Muscle layer of colon (tissue), 2 donors: Measurements from ENCODE around the gene NOS3.

Experiments used
- H3K27ac ChIP-seq: one replicate; pipeline ENCODE4 v1.7.0; 2013; ENCODE audit warnings: low read depth, mild to moderate bottlenecking, low read length, moderate library complexity
- H3K27me3 ChIP-seq, 2 donors: one replicate each; pipeline ENCODE4 v1.7.0; 2013; ENCODE audit warnings: low read length in 2 of 2, mild to moderate bottlenecking in 2 of 2; ENCODE audit not compliant: insufficient read depth in 2 of 2, control insufficient read depth in 1 of 2
- H3K36me3 ChIP-seq: one replicate; pipeline ENCODE4 v1.7.0; 2013; ENCODE audit warnings: mild to moderate bottlenecking, low read length; ENCODE audit not compliant: insufficient read depth
- H3K4me1 ChIP-seq: one replicate; pipeline ENCODE4 v1.7.0; 2013; ENCODE audit warnings: mild to moderate bottlenecking, low read length; ENCODE audit not compliant: insufficient read depth
- H3K4me3 ChIP-seq, 2 donors: one replicate each; pipeline ENCODE4 v1.7.0; 2013; ENCODE audit warnings: low read length in 2 of 2, low read depth in 1 of 2, mild to moderate bottlenecking in 1 of 2, moderate library complexity in 1 of 2
- H3K9ac ChIP-seq: one replicate; pipeline ENCODE4 v1.7.0; 2013; ENCODE audit warnings: low read length
- H3K9me3 ChIP-seq: one replicate; pipeline ENCODE4 v1.7.0; 2013; ENCODE audit warnings: mild to moderate bottlenecking, low read length
- donor health status: abdominal sarcoma.
- donor health status: Adenocarcinoma of cecum.

Gene NOS3

DNA sequence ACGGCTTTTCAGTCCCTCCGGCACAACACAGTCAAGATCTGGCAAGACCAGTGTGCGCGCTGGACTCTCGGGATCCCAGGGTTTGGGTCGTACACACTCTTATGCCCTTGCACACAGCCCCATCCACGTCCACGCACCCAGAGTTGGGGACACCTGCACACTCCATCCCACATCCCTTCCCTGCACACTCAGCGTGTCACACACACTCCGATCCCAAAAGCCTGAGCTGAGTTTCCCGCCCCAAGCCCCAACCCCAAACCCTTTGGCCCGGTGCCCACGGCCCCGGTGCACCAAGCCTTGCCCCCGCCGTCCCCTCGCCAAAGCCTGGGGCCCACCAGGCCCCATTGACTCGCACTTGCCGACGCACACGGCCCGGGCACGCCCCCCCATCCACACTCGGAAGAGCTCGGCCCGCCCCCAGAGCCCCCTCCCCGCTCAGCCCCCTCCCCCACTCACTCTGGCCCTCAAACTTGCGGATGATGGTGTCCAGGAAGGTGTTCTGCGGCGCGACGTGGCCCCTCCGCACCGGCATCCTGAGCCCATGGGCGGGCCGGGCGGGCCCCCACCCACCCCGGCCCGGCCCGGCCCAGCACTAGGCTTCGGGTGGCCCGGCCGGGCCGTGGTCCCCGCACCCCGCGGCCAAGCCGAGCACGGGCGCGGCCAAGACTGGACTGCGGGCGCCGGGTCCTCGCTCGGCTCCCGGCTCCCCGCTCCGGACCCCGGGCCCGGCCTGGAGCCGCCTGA, 13.3 kb upstream of the NOS3 start:
- Histone ChIP-seq H3K4me3 (peak overlapping the region; percentile 49 to 55), H3K9me3 (no peaks in the 10 kb centered on the region), H3K27me3 (peaks cover 6 to 8% of the 10 kb centered on the region in 2 donors), H3K9ac (peak overlapping the region; percentile 60), H3K4me1 (peaks cover 49% of the 10 kb centered on the region), H3K27ac (peak overlapping the region; percentile 95), H3K36me3 (no peaks in the 10 kb centered on the region)

DNA sequence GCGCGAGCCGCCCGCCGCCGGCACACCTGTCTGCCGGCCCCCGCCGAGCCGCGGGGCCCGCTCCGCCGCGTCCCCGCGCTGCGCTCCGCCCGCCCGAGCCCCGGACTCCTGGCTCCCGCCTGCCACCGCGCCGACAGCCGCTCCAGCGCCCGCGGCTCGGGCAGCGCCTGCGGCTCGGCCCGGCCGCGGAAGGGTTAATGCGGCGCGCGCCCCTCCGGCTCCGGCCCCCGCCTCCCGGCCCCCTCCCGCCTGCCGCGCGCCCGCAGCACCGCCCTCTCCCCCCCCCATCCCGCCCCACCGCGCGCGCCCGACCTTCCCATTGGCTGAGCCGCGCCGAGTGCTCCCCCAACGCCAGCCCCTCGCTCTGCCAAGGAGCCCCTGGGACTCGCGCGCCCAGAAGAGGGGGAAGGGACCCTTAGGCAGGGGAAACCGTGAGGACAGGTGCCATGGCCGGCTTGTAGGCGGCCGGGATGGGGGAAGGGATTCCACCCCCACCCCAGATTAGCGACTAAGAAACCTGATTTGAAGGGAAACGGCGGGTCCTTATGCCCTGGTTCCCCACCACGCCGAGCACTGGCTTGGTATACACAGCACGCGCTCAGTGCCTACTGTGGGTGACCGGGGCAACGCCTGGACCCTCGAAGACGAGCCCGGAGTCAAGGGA, 12.6 kb upstream of the NOS3 start, which contains the start of gene KCNH2:
KCNH2 (minus strand) TSS at position 196 of the 664 bp plus-strand sequence. CDS start 408 bp downstream, outside the sequence.
- peak within 1 kb of the TSS; percentile 61 for H3K9ac ChIP-seq
- peaks cover 6 to 8% of the 10 kb centered on the region in 2 donors for H3K27me3 ChIP-seq
- H3K9me3 ChIP-seq: no peaks in the 10 kb centered on the region
- H3K27ac ChIP-seq: peak within 1 kb of the TSS; percentile 95
- peaks cover 42% of the 10 kb centered on the region for H3K4me1 ChIP-seq
- peak within 1 kb of the TSS; percentile 55 to 79 for H3K4me3 ChIP-seq
- no peaks in the 10 kb centered on the region for H3K36me3 ChIP-seq

DNA sequence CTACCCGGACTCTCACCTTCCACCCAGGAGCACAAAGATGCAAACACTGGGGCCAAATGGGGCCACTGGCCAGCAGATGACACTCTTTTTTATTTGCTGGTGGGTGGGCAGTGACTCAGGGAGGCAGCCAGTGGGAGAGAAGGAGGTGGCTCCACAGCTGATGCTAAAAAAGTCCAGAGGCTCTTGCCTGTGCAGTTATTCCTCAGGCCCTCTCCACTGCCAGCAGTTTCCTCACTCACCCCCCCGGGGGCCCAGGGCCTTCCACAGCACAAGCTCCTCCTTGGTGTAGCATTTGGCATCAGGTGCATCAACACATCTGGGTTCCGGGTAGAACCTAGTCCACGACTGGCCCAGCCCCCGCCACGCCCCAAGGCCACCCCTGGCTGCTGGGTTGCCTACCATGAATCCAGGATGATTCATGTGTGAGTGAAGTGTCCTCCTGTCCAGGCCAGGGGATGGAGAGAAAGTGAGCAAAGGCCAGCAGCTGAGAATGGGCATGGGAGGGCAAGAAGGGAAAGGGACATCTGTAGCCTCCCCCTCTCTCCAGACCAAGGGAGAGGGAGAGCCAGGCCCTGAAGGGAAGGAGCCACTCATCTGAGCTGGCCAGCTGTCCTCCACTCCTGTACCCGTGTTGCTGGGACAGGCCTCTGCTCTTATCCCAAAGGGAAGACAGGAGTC, 11.0 kb upstream of the NOS3 start:
- Histone ChIP-seq H3K4me1 (peaks cover 33% of the 10 kb centered on the region), H3K27ac (peak overlapping the region; percentile 83), H3K36me3 (no peaks in the 10 kb centered on the region), H3K9me3 (no peaks in the 10 kb centered on the region), H3K4me3 (peak overlapping the region in 1 of 2 donors; percentile 38), H3K27me3 (peaks cover 6 to 8% of the 10 kb centered on the region in 2 donors), H3K9ac (no peak overlapping the region)

DNA sequence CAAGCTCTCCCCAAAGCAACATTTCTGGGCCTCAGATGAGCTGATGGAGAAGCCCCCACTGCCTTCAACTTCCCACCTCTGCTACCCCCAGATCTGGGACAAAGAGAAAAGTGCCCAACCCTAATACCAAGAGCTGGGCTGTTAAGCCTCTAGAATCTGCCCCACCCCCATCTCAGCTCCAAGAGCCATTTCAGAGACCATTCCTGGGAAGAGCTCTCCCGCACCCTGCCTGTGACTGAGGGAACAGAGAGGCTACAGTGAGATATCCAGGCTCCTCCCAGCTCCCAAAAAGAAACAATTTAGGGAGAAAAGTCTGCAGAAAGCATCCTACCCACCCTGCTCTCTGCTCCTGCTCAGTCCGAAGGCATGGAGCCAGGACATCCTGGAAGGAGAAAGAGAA, 10.2 kb upstream of the NOS3 start:
- H3K36me3 ChIP-seq: no peaks in the 10 kb centered on the region

DNA sequence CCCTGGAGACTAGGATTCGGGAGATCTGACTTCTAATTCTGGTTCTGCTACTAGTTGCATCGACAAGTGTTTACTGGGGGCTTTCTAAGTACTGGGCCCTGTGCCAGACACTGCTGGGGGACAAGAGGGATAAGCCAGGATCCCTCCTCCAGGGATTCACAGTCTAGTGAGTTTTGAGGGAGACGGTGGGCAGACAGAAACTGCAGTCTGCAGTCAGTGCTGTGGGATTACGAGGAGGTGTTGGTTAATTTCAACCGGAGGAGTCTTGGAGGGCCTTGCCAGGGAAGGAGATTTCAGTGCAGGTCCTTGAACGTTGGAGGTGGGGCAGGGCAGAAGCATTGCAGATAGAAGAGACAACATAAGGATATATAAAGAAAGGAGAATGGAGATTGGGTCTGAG, 9.2 kb upstream of the NOS3 start:
- no peak overlapping the region for H3K27ac ChIP-seq
- peaks cover 20% of the 10 kb centered on the region for H3K4me1 ChIP-seq
- no peak overlapping the region for H3K4me3 ChIP-seq
- no peaks in the 10 kb centered on the region for H3K9me3 ChIP-seq
- peaks cover 6 to 7% of the 10 kb centered on the region in 2 donors for H3K27me3 ChIP-seq
- H3K36me3 ChIP-seq: no peaks in the 10 kb centered on the region
- H3K9ac ChIP-seq: no peak overlapping the region

More for the DNA sequence above, 10.2 kb upstream of the NOS3 start:
- no peak overlapping the region for H3K4me3 ChIP-seq
- peak overlapping the region; percentile 8 for H3K27ac ChIP-seq
- H3K4me1 ChIP-seq: peaks cover 27% of the 10 kb centered on the region
- no peak overlapping the region for H3K9ac ChIP-seq
- H3K27me3 ChIP-seq: peaks cover 6 to 8% of the 10 kb centered on the region in 2 donors
- no peaks in the 10 kb centered on the region for H3K9me3 ChIP-seq

DNA sequence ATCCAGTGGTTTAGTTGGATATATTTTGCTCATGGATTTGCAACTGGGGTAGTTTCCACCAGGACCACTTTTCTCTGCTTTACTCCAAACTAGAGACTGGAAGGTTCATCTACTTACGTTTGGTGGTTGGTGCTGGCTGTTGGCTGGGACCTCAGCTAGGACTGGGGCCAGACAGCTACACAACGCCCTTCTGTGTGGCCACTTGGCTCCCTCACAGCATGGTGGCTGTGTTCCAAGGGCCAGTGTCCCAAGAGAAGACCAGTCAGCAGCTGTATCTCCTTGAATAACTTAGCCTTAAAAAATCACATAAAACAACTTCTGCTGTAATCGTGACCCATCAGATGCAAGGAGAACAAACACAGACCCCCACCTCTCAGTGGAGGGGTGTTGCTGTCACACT, 8.5 kb upstream of the NOS3 start:
- no peak overlapping the region for H3K9ac ChIP-seq
- H3K9me3 ChIP-seq: no peaks in the 10 kb centered on the region
- peaks cover 17% of the 10 kb centered on the region for H3K4me1 ChIP-seq
- H3K27me3 ChIP-seq: peaks cover 0 to under 1% of the 10 kb centered on the region in 2 donors
- H3K4me3 ChIP-seq: no peak overlapping the region
- no peaks in the 10 kb centered on the region for H3K36me3 ChIP-seq
- no peak overlapping the region for H3K27ac ChIP-seq

DNA sequence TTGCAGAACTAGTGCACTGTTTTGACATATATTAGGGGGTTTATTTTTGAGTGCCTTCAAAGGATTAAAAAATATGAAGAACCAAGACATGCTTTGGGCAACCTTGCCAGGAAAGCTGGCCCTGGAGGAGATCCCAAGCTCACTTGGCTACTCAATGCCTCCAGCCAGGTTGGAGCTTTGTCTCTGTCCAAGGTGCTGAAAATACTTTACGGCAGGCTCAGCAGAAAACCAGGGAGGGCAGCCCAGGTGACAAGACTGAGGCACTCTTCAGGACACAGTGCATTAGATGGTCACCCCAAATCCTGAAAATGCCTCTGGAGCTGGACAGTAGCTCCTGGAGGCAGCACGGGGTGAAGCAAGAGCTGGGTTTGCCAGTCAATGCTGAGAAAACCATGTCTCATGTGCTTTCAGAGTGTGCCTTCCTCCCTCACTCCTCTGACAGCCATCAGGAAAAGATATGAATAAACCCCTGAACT, 6.9 kb upstream of the NOS3 start:
- Histone ChIP-seq H3K36me3 (no peaks in the 10 kb centered on the region), H3K4me1 (peaks cover 27% of the 10 kb centered on the region), H3K9me3 (no peaks in the 10 kb centered on the region), H3K4me3 (no peak overlapping the region), H3K27ac (no peak overlapping the region), H3K27me3 (no peaks in the 10 kb centered on the region), H3K9ac (no peak overlapping the region)

DNA sequence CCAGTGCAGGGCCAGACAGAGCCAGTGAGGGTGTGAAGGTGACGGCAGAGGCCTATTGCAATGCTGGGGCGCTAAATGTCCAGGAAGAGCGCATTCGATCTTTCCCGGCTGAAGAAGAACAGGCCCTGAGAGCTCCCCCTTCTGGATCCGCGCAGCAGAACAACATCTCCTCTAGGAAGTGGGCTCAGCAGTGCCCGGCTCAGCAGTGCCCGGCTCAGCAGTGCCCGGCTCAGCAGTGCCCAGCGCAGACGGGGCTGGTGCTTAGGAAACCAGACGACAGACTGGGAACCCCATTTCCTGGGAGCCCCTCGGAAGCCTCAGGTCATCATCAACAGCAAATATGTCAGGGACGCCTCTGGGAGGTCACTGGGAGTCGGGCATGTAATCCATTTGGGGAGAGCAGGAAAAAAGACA, 4.7 kb upstream of the NOS3 start:
- Histone ChIP-seq H3K27me3 (no peaks in the 10 kb centered on the region), H3K9ac (no peak overlapping the region), H3K27ac (no peak overlapping the region), H3K36me3 (no peaks in the 10 kb centered on the region), H3K4me3 (no peak overlapping the region), H3K9me3 (no peaks in the 10 kb centered on the region), H3K4me1 (peaks cover 21% of the 10 kb centered on the region)

DNA sequence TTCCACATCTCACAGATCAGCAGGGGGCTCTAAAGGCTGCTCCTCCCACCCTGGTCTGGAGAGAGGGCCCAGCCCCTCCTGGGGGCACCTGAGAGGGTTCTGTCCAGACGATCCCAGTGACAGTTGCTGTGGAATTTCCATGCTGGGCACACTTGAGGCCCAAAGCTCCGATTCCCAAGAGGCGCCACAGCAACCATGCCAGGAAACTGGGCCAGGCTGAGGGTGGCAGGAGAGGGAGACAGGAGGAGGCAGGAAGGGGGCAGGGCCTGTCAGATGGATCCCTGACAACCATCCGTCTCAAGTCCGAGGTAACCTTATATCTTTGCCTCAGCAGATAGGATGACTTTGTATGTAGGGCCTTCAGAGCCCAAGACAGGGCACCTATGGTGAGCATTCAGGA, 4.3 kb upstream of the NOS3 start:
- H3K27ac ChIP-seq: no peak overlapping the region
- no peaks in the 10 kb centered on the region for H3K27me3 ChIP-seq
- H3K36me3 ChIP-seq: no peaks in the 10 kb centered on the region
- H3K9ac ChIP-seq: no peak overlapping the region
- peaks cover 21% of the 10 kb centered on the region for H3K4me1 ChIP-seq
- no peak overlapping the region for H3K4me3 ChIP-seq
- H3K9me3 ChIP-seq: no peaks in the 10 kb centered on the region

DNA sequence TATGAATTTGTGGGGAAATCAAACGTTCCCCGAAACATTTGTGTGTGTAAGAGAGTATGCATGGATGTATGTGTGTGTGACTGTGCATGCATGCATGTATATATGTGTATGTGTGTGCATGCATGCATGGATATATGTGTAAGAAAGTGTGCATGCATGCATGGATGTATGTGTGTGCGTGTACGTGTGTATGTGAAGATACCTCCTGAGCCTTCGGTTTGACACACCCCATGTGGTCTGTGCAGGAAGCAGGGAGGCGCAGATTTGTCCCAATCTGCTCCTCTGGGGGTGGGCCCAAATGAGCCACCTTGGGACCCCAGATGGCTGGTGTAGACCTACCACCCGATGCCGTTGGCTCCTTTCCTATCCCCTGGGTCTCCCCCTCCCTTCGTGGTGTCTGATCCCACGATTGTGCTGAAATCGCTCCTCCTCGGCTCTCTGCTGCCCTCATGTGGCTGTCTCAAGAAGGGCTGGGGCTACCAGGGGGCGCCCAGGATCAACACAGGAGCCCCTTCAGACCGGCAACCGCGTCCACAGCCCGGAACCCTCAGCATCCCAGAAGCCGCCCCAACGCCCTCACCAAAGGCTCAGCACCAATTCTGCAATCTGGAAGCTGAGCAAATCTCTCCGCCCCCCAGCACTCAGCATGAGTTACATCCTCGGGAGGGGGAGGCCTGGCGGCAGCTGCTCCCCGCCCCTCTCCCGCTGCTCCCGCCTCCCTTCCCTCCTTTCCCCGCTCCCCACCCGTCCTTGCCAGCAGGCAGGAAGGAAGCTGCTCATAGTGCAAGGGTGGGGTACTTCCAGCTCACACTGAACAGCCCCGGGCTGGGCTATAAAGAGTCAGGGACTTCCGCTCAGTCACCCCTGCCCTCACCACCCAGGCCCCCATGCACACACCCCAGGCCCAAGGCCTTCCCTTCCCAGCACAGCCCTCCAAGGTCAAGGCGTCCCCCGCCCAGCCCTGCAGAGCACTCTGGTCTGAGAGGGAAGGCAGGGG, 2.3 kb upstream of the NOS3 start:
- H3K9ac ChIP-seq: no peak overlapping the region
- no peaks in the 10 kb centered on the region for H3K9me3 ChIP-seq
- H3K36me3 ChIP-seq: no peaks in the 10 kb centered on the region
- H3K27me3 ChIP-seq: no peaks in the 10 kb centered on the region
- peak overlapping the region in 1 of 2 donors; percentile 27 for H3K4me3 ChIP-seq
- H3K4me1 ChIP-seq: peaks cover 21% of the 10 kb centered on the region
- H3K27ac ChIP-seq: no peak overlapping the region
